Fibroblast of skin of right quadriceps (primary cell): ENCODE results near the gene GRK2.
"Not testable (repeated sequence)": the region's sequence is repeated elsewhere in the genome, so short reads cannot be mapped to it uniquely, and the experiment has no call there.

Source experiments
- DNase-seq: peaks from one replicate; pipeline ENCODE4 v3.0.0-alpha.2; 2013

Gene GRK2

DNA sequence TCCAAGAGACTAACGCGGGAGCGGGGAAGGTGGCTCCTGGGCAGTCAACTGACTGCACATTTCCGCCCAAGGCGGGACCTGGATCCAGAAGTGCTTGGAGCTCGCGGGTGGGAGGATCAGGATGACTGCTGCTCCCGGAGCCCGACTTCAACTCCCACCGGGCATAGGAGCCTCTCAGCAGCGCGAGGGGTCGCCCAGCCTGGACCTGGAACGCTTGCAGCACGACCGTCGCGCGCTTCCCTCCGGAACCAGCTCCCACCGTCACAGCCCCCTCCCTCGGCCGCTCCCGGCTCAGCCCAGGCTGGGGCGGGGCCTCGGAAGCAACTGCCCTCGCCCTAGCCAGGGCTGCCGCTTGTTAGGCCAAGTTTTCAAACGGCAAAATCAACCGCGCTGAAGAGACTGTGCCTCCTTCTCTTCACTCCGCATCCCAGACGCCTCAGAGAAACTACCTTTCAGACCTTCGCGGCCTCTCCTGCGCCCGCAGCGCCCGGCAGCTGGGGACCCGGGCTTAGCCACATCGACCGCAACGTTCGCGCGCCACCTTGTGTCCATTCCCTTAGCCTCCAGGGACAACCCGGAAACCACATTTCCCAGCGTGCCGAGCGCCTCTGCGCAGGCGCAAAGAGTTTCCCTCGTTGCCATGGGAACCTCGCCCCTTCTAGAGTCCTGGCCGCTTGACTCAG is 51.1 kb downstream of the GRK2 start:
- peak; percentile 93 for DNase-seq

DNA sequence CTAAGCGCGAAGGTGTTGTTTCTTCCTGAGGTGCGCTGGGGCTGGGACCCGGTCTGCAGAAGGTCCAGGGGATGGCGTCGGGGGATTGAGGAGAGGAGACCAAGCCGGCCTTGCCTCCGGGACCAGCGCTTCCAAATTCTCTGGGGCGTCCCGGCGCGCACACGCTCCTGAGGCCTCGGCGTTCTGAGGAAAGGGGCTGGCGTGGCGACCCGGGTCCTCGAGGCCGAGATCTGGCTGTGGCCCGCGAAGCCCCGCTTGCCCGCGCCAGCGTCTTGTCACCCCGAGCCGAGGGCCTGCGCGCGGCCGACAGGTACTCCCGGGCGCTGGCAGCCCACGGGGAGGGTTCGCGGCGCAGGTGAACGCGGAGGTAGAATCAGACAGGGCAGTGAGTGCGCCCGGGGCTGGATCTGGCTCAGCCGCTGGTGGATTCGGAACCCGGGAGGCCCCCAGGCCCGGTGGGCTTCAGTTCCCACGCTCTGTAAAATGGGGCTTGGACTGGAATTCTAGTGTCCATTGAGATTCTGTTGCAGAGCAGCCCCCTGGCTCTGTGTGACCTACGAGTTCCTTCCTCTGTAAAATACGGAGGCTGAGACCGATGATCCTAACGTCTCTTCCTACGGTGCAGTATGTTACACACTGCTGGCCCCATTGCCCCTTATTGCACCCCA is 51.7 kb downstream of the GRK2 start:
- no peak for DNase-seq

GRCh38 chr11:67318876-67319275 is 52.6 kb downstream of the GRK2 start:
- DNase-seq, result not testable (repeated sequence)

DNA sequence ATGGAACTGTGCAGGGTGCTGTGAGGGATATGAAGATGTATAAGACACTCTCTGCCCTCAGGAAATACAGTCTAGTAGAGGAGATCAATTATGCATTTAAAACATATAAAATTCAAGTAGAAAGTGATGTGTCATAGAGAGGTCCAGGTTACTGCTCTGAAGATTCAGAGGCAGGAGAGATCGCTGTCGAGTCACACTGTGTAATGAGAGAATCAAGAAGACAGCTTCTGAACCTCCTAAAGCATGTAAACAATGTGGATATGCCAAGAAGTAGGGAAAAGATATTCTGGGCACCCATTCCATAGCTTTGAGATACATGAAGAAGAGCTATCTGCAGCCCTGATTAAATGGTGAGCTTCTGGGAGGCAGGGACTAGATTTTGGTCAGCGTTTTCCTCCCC is 53.7 kb downstream of the GRK2 start:
- no peak for DNase-seq

- no peak for DNase-seq
These were observed 54.4 kb downstream of the GRK2 start for GRCh38 chr11:67320691-67321090.

DNA sequence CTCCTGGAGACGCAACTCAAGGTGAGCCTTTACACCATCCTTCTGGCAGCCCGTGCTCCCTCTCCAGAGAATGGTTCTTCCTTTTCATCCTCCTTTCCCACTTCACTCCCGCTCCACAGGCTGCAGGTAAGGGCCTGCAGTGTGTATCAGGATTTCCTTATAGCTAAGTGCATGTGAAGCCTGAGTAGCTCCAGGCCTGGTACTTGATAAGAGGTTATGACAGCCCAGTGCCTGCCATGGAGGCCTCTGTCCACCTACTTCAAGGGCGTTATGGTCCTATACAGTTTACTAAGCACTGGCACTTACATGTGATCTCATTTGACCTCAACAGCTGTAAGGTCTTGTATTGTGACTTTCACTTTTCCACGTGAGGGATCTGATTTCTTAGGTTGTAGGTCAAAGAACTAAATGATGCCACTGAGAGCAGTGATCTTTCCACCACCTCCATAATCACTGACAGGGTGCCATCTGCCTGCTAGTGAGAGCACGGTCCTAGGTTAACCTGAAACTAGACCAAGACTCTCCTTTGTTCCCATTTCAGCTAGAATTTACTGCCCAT is 55.1 kb downstream of the GRK2 start:
- no peak for DNase-seq

GRCh38 chr11:67322049-67322448 is 55.8 kb downstream of the GRK2 start:
- DNase-seq, result no peak

DNA sequence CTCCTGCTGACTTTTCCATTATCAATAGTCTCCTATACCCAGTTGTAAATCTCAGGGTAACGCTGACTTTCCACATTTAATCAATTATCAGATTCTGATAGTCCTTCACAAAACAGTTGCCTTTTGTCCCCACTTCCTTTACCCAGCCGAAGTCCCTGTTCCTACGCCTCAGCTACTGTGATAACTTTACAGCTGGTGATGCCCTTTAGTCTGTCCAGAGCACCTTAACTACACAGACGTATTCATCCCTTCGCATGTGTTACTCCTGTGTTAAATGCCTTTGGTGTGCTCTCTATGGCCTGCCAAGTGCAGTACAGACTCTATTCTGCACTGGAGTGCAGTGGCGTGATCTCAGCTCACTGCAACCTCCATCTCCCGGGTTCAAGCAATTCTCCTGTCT is 57.3 kb downstream of the GRK2 start:
- no peak for DNase-seq

DNA sequence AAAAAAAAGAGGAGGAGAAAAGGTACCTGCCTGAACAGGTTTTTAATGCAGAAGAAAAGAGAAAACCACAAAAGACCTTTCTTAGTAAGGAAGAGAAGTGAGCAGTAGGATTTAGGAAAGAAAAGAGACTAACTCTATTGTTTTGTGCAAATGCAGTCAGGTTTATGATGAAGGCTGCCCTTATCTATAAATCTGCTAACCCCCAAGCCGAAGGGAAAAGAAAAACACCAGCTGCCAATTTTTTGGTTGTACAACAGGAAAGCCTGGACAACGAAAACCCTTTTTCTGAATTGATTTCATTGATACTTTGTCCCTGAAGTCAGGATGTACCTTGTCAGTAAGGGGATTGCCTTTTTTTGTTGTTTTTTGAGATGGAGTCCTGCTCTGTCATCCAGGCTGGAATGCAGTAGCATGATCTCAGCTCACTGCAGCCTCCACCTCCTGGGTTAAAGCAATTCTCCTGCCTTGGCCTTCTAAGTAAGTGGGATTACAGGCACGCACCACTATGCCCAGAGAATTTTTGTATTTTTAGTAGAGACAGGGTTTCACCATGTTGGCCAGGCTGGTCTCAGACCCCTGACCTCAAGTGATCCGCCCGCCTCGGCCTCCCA is 65.9 kb downstream of the GRK2 start:
- no peak for DNase-seq
